Suprapubic skin (tissue), 4 donors: ENCODE measurements around the gene PARVA. TPM values are rescaled to one million over a fixed set of nuclear protein-coding genes. Genes with fewer than 3 reads are reported as not detected.

Source experiments
- DNase-seq, 2 donors: peaks; one replicate each; pipeline ENCODE4 v3.0.0-alpha.2; 2019; ENCODE audit warnings: low spot score in 2 of 2
- H3K27ac ChIP-seq: fragments of 200-600 bp; sonication (generic); one replicate; pipeline ENCODE4 v1.5.1; 2019
- H3K27me3 ChIP-seq: fragments of 200-600 bp; sonication (generic); one replicate; pipeline ENCODE4 v1.5.1; 2019
- H3K36me3 ChIP-seq: fragments of 200-600 bp; sonication (generic); one replicate; pipeline ENCODE4 v1.5.1; 2019
- H3K4me1 ChIP-seq: fragments of 200-600 bp; sonication (generic); one replicate; pipeline ENCODE4 v1.5.1; 2019
- H3K4me3 ChIP-seq: fragments of 200-600 bp; sonication (generic); one replicate; pipeline ENCODE4 v1.5.1; 2019; ENCODE audit warnings: mild to moderate bottlenecking
- H3K9me3 ChIP-seq: fragments of 200-600 bp; sonication (generic); one replicate; pipeline ENCODE4 v1.5.1; 2019
- EP300 ChIP-seq: sonication (generic); formaldehyde crosslinking; IDR thresholded peaks from one replicate; pipeline ENCODE4 v1.6.1; 2017; ENCODE audit warnings: antibody characterized with exemption
- POLR2A ChIP-seq, 2 donors: fragments of 450-650 bp; IDR thresholded peaks; one replicate each; pipeline ENCODE4 v1.6.1; 2017; ENCODE audit warnings: antibody characterized with exemption in 2 of 2, mild to moderate bottlenecking in 2 of 2, moderate library complexity in 2 of 2
- POLR2AphosphoS5 ChIP-seq, 3 donors: sonication (generic); formaldehyde crosslinking; IDR thresholded peaks; one replicate each; pipeline ENCODE4 v1.6.1; 2017; ENCODE audit warnings: antibody characterized with exemption in 3 of 3
- WGBS: methylation state at CpG from one replicate; pipeline ENCODE4 v1.1.5; 2018; 5-methylcytosine and 5-hydroxymethylcytosine counted together
- total RNA-seq, 4 donors: library from RNA; depleted of rRNA; stranded (reverse); fragments of >200 nt; gene quantifications; one replicate each; pipeline ENCODE4 v1.1.0, GENCODE V29; 2016
- TF ChIP-seq, protein P1 (sequence below), 2 donors: fragments of 200-600 bp in 1 of 2; fragments of 450-650 bp in 1 of 2; sonication (generic) in 1 of 2; IDR thresholded peaks; one replicate each; pipeline ENCODE4 v1.5.1; 2016 to 2019; ENCODE audit warnings: antibody characterized with exemption in 2 of 2, mild to moderate bottlenecking in 1 of 2, moderate library complexity in 1 of 2

The PARVA gene
- total RNA-seq, 4 donors from 2014 or later = 16.7 to 26.2 (median 21.4) TPM

DNA sequence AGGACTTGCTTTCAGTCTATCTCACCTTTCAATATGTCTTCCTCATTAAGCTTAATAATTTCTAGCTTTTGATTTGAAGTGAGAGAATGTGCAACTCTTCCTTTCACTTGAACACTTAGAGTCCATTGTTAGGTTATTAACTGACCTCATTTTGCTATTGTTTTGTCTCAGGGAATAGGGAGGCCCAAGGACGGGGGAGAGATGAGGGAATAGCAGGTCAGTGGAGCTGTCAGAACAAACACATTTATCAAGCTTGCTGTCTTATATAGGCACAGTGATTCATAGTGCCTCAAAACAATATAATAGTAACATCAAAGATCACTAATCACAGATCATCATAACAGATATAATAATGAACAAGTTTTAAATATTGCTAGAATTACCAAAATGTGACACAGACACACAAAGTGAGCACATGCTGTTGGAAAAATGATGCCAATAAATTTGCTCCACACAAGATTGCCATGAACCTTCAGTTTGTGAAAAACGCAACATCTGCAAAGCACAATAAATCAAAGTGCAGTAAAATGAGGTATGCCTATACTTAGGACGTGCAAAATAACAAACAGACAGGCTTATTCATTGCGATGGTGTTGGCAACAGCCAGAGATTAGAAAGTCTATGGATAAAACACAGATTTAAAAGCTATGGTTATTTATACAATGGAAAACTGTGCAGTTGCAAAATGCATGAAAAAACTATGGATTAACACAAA is 190.5 kb downstream of the PARVA start:
- TF ChIP-seq, protein P1, sequence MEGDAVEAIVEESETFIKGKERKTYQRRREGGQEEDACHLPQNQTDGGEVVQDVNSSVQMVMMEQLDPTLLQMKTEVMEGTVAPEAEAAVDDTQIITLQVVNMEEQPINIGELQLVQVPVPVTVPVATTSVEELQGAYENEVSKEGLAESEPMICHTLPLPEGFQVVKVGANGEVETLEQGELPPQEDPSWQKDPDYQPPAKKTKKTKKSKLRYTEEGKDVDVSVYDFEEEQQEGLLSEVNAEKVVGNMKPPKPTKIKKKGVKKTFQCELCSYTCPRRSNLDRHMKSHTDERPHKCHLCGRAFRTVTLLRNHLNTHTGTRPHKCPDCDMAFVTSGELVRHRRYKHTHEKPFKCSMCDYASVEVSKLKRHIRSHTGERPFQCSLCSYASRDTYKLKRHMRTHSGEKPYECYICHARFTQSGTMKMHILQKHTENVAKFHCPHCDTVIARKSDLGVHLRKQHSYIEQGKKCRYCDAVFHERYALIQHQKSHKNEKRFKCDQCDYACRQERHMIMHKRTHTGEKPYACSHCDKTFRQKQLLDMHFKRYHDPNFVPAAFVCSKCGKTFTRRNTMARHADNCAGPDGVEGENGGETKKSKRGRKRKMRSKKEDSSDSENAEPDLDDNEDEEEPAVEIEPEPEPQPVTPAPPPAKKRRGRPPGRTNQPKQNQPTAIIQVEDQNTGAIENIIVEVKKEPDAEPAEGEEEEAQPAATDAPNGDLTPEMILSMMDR (IDR thresholded peaks at IDR 0.05) = no peak
- no peak for TF ChIP-seq POLR2A (IDR thresholded peaks at IDR 0.05)
- TF ChIP-seq POLR2AphosphoS5 (IDR thresholded peaks at IDR 0.05) = no peak
- no peak for TF ChIP-seq EP300
- Histone ChIP-seq H3K27ac (no peak overlapping the region), H3K4me1 (no peaks in the 10 kb centered on the region), H3K27me3 (no peaks in the 10 kb centered on the region), H3K9me3 (no peaks in the 10 kb centered on the region), H3K36me3 (no peaks in the 10 kb centered on the region), H3K4me3 (no peak overlapping the region)
- no peak for DNase-seq
- 66% methylated on average over 4 of the region's 4 CpGs for WGBS

DNA sequence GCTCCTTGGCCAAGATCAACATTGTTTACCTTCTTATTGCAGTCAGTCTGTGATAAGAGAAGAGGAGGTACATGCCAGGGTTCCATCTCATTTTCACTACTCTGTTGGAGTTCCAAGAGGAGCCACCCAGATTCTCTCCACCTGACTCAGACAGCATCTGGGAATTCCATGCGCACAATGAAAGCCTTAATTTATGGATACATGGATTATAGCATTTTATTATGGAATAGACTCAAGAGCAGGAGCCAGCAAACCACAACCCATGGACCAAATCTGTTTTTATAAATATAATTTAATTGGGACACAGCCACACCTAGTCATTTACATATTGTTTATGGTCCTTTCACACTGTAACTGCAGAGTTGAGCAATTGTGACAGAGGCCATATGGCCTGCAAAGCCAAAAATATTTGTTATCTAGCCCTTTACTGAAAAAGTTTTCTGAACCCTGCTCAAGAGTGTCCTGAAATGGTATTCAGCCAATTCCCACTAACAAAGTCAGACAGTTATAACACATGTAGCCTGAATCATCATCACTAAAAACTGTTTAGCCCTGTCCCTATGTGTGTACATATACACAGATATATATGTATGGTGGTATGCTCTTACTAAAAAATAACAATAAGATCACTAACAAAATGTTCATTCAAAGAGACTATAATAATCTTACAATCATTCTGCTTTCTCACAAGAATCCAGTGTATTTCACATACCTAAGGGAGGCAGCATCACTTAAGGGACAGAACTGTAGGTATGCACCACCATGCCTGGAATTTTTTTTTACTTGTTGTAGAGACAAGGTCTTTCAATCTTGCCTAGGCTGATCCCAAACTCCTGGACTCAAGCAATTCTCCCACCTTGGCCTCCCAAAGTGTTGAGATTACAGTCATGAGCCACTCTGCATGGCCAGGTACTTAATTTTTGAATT is 192.4 kb downstream of the PARVA start:
- no peak overlapping the region for H3K27ac ChIP-seq
- 75% methylated on average over 1 of the region's 1 CpG for WGBS
- no peaks in the 10 kb centered on the region for H3K27me3 ChIP-seq
- no peak for DNase-seq
- H3K4me1 ChIP-seq = no peaks in the 10 kb centered on the region
- H3K9me3 ChIP-seq = no peaks in the 10 kb centered on the region
- H3K36me3 ChIP-seq = no peaks in the 10 kb centered on the region
- TF ChIP-seq POLR2A (IDR thresholded peaks at IDR 0.05) (no peak), POLR2AphosphoS5 (IDR thresholded peaks at IDR 0.05) (no peak), EP300 (no peak)
- TF ChIP-seq, protein P1 (IDR thresholded peaks at IDR 0.05) = no peak
- H3K4me3 ChIP-seq = no peak overlapping the region

GRCh38 chr11:12573707-12574485 is 196.5 kb downstream of the PARVA start:
- H3K27me3 ChIP-seq = no peaks in the 10 kb centered on the region
- H3K36me3 ChIP-seq = no peaks in the 10 kb centered on the region
- no peaks in the 10 kb centered on the region for H3K9me3 ChIP-seq
- H3K4me1 ChIP-seq = no peaks in the 10 kb centered on the region
- H3K27ac ChIP-seq = no peak overlapping the region
- DNase-seq = no peak
- no peak overlapping the region for H3K4me3 ChIP-seq
- WGBS = 72% methylated on average over 1 of the region's 1 CpG
- TF ChIP-seq POLR2A (IDR thresholded peaks at IDR 0.05) (no peak), EP300 (no peak), POLR2AphosphoS5 (IDR thresholded peaks at IDR 0.05) (no peak)
- TF ChIP-seq, protein P1 (IDR thresholded peaks at IDR 0.05) = no peak

DNA sequence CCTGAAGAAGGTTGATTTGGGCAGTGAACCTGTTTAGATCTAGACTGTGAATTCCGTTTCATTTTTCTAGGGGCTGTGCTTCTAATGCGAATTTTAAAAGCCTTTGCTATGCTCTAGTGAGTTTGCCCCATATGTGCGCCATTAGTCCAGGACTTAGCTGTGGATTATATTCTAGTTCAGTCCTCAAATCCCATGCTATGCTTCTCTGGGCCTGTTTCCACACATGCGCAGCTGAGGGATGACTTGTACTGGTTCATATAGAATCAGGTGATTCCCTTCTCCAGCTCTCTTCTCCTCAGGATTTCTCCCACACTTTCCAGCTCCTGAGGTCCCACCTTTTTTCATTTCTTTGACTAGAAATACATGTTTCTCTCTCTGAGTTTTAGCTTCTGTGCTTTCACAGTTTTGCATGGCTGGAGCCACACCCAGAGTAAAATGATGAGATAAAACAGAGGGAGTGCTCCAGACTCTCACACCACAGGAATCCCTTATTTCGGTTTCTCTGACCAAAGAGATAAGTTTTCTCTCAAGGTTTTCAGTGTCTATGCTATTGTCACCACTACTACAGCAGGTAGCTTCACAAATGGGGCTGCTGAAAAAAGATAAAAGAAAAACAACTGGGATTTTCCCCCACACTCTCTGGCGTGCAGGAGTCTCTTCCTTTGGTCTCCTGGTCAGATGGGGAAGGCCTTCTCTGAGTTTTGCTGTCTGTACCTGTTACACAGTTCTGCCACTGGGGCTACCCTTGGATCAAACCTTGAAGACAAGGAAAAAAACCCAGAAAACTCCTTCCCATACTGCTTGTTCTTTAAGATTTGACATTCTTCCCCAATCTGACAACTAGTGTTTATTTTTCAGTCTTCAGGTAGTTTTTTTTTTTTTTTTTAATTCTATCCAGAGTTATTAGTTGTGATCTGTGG is 200.6 kb downstream of the PARVA start:
- H3K4me3 ChIP-seq = no peak overlapping the region

More for the DNA sequence above, 200.6 kb downstream of the PARVA start:
- Histone ChIP-seq H3K36me3 (no peaks in the 10 kb centered on the region), H3K27ac (no peak overlapping the region), H3K9me3 (no peaks in the 10 kb centered on the region), H3K27me3 (no peaks in the 10 kb centered on the region), H3K4me1 (no peaks in the 10 kb centered on the region)
- TF ChIP-seq POLR2AphosphoS5 (IDR thresholded peaks at IDR 0.05) (no peak), POLR2A (IDR thresholded peaks at IDR 0.05) (no peak), EP300 (no peak)
- TF ChIP-seq, protein P1 (IDR thresholded peaks at IDR 0.05) = no peak
- WGBS = 86% methylated on average over 6 of the region's 6 CpGs
- DNase-seq = no peak
